Tibial nerve (tissue), 4 donors: Measurements from ENCODE around the gene NOX5.

Experiments used
- CTCF ChIP-seq, 5 experiments: fragments of 200-600 bp in 3 of 5; fragments of 450-650 bp in 2 of 5; sonication (generic) in 3 of 5; IDR thresholded peaks; one replicate each; pipeline ENCODE4 v1.5.1; 2016 to 2019; ENCODE audit warnings: antibody characterized with exemption in 5 of 5, mild to moderate bottlenecking in 3 of 5, moderate library complexity in 2 of 5
- EP300 ChIP-seq, 2 donors: sonication (generic); formaldehyde crosslinking; IDR thresholded peaks; one replicate each; pipeline ENCODE4 v1.6.1; 2017; ENCODE audit warnings: antibody characterized with exemption in 2 of 2, mild to moderate bottlenecking in 1 of 2
- POLR2A ChIP-seq, 2 donors: fragments of 450-650 bp; IDR thresholded peaks; one replicate each; pipeline ENCODE4 v1.6.1; 2017; ENCODE audit warnings: antibody characterized with exemption in 2 of 2, mild to moderate bottlenecking in 2 of 2, moderate library complexity in 2 of 2

GRCh38 chr15:69082021-69082502 is 67.6 kb downstream of the NOX5 start:
- no peak for TF ChIP-seq CTCF (IDR thresholded peaks at IDR 0.05)
- TF ChIP-seq POLR2A (IDR thresholded peaks at IDR 0.05), result no peak
- no peak for TF ChIP-seq EP300 (IDR thresholded peaks at IDR 0.05)
